Muscle layer of colon (tissue), 2 donors: Measurements from ENCODE around the gene CACNB2.
"Not testable (repeated sequence)": the region's sequence is repeated elsewhere in the genome, so short reads cannot be mapped to it uniquely, and the experiment has no call there.

ENCODE experiments used
- H3K27ac ChIP-seq: one replicate; pipeline ENCODE4 v1.7.0; 2013; ENCODE audit warnings: low read depth, mild to moderate bottlenecking, low read length, moderate library complexity
- H3K27me3 ChIP-seq, 2 donors: one replicate each; pipeline ENCODE4 v1.7.0; 2013; ENCODE audit warnings: low read length in 2 of 2, mild to moderate bottlenecking in 2 of 2; ENCODE audit not compliant: insufficient read depth in 2 of 2, control insufficient read depth in 1 of 2
- H3K36me3 ChIP-seq: one replicate; pipeline ENCODE4 v1.7.0; 2013; ENCODE audit warnings: mild to moderate bottlenecking, low read length; ENCODE audit not compliant: insufficient read depth
- H3K4me1 ChIP-seq: one replicate; pipeline ENCODE4 v1.7.0; 2013; ENCODE audit warnings: mild to moderate bottlenecking, low read length; ENCODE audit not compliant: insufficient read depth
- H3K4me3 ChIP-seq, 2 donors: one replicate each; pipeline ENCODE4 v1.7.0; 2013; ENCODE audit warnings: low read length in 2 of 2, low read depth in 1 of 2, mild to moderate bottlenecking in 1 of 2, moderate library complexity in 1 of 2
- H3K9ac ChIP-seq: one replicate; pipeline ENCODE4 v1.7.0; 2013; ENCODE audit warnings: low read length
- H3K9me3 ChIP-seq: one replicate; pipeline ENCODE4 v1.7.0; 2013; ENCODE audit warnings: mild to moderate bottlenecking, low read length
- donor health status: abdominal sarcoma.
- donor health status: Adenocarcinoma of cecum.

The CACNB2 gene

DNA sequence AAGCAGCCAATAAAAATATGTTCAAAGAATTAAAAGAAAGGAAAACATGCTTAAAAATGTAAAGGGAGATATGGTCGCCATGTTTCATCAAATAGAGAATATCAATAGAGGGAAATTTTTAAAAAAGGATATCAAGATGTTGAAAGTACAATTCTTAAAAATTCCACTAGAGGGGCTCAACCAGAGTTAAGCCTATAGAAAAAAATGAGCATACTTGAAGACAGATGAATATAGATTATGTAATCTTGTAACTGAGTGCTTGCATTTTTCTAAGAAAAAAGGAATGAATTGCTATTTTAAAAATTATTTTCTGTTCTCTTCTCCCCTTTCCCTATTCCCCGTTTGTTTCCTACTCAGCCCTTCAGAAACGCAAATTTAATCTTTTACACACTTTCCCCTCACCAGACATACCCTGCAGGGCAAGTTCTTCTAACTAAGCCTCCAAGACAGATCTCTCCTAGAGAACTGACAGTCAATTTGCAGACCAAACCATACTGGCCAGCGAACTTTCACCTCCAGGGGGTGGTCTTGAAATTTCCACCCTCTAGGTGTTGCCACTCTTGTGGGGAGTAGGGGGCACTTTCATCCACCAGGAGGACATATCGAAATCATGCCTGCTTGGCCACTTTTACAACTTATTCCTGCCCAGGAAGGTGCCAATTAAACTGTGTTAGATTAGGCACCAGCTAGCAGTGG is 443.5 kb downstream of the CACNB2 start:
- H3K4me3 ChIP-seq, result no peak overlapping the region
- no peaks in the 10 kb centered on the region for H3K36me3 ChIP-seq
- no peaks in the 10 kb centered on the region for H3K9me3 ChIP-seq
- H3K27me3 ChIP-seq, result no peaks in the 10 kb centered on the region
- H3K27ac ChIP-seq, result no peak overlapping the region
- no peaks in the 10 kb centered on the region for H3K4me1 ChIP-seq
- H3K9ac ChIP-seq, result no peak overlapping the region

GRCh38 chr10:18586637-18587036 is 446.4 kb downstream of the CACNB2 start:
- H3K27me3 ChIP-seq, H3K36me3 ChIP-seq, H3K27ac ChIP-seq, H3K4me3 ChIP-seq, H3K4me1 ChIP-seq, H3K9ac ChIP-seq, H3K9me3 ChIP-seq: not testable (repeated sequence)

GRCh38 chr10:18591141-18591540 is 450.9 kb downstream of the CACNB2 start:
- not testable (repeated sequence) for H3K9me3 ChIP-seq, H3K36me3 ChIP-seq, H3K4me3 ChIP-seq, H3K27ac ChIP-seq, H3K4me1 ChIP-seq, H3K9ac ChIP-seq, H3K27me3 ChIP-seq
